PC-3 (cell line): ENCODE results near the gene ANKS1A. TPM values are rescaled to one million over a fixed set of nuclear protein-coding genes. Genes with fewer than 3 reads are reported as not detected.

Experiments used
- ATAC-seq: fragments of 200-7000 bp; cut with Tn5 transposase; 2 replicates; pipeline ENCODE4 v1.9.1; 2020; ENCODE audit warnings: mild to moderate bottlenecking, moderate library complexity
- BruUV-seq: library from RNA; stranded (reverse); fragments of 400-500 nt; replicated peaks from 2 replicates; lab custom pipeline; 2021; lab: Mats Ljungman, UMichigan
- CTCF ChIA-PET: fragments of 300-600 bp; sonication (Branson Sonifier 250); formaldehyde crosslinking; loops from one replicate; lab custom pipeline; 2022; ENCODE audit warnings: antibody characterized with exemption; lab: Charles Lee
- POLR2A ChIA-PET: fragments of 300-600 bp; sonication (Branson Sonifier 250); formaldehyde crosslinking; loops from one replicate; lab custom pipeline; 2022; ENCODE audit warnings: antibody characterized with exemption; ENCODE audit not compliant: unreplicated experiment; lab: Charles Lee
- DNase-seq: peaks from one replicate; pipeline ENCODE4 v3.0.0-alpha.2; 2015
- H2AFZ ChIP-seq: fragments of 300-600 bp; sonication (generic); 2 replicates; pipeline ENCODE4 v1.6.0; 2016; ENCODE audit warnings: antibody characterized with exemption, low read length
- H3F3A ChIP-seq: fragments of 300-600 bp; sonication (generic); one replicate; pipeline ENCODE4 v1.6.0; 2017; ENCODE audit warnings: antibody characterized with exemption, low read length, control low read depth, mild to moderate bottlenecking; ENCODE audit not compliant: unreplicated experiment
- H3K27ac ChIP-seq: fragments of 300-600 bp; sonication (generic); 2 replicates; pipeline ENCODE4 v1.5.1; 2016; ENCODE audit warnings: mild to moderate bottlenecking, low read length
- H3K27me3 ChIP-seq: fragments of 300-600 bp; sonication (generic); 2 replicates; pipeline ENCODE4 v1.6.1; 2016; ENCODE audit warnings: low read length, mixed read lengths
- H3K36me3 ChIP-seq: fragments of 300-600 bp; sonication (generic); 2 replicates; pipeline ENCODE4 v1.6.1; 2016; ENCODE audit warnings: low read depth, mixed run types, low read length, mixed read lengths
- H3K4me1 ChIP-seq: fragments of 300-600 bp; sonication (generic); 2 replicates; pipeline ENCODE4 v1.5.1; 2016; ENCODE audit warnings: low read length; ENCODE audit not compliant: insufficient read depth
- H3K4me2 ChIP-seq: fragments of 300-600 bp; sonication (generic); 2 replicates; pipeline ENCODE4 v1.6.0; 2016; ENCODE audit warnings: low read length
- H3K4me3 ChIP-seq: fragments of 300-600 bp; sonication (generic); 2 replicates; pipeline ENCODE4 v1.5.1; 2016; ENCODE audit warnings: mild to moderate bottlenecking, low read length, mixed read lengths
- H3K79me2 ChIP-seq: fragments of 300-600 bp; sonication (generic); 2 replicates; pipeline ENCODE4 v1.6.1; 2017; ENCODE audit warnings: low read length, mixed read lengths
- H3K9ac ChIP-seq: fragments of 300-600 bp; sonication (generic); 2 replicates; pipeline ENCODE4 v1.6.0; 2016; ENCODE audit warnings: mild to moderate bottlenecking, low read length
- H3K9me2 ChIP-seq: fragments of 300-600 bp; sonication (generic); replicated peaks from 2 replicates; pipeline ENCODE4 v1.6.1; 2016; ENCODE audit warnings: mixed run types, low read length, mixed read lengths
- H3K9me3 ChIP-seq: fragments of 300-600 bp; sonication (generic); 2 replicates; pipeline ENCODE4 v1.6.1; 2016; ENCODE audit warnings: low read length, mixed read lengths
- H4K20me1 ChIP-seq: fragments of 300-600 bp; sonication (generic); 2 replicates; pipeline ENCODE4 v1.6.1; 2016; ENCODE audit warnings: low read length, mixed read lengths
- CTCF ChIP-seq: fragments of 300-600 bp; sonication (generic); conservative IDR thresholded peaks from 2 replicates; pipeline ENCODE4 v1.5.1; 2017; ENCODE audit warnings: antibody characterized with exemption, low read depth, mild to moderate bottlenecking, low read length
- EZH2 ChIP-seq: fragments of 300-600 bp; sonication (generic); IDR thresholded peaks from one replicate; pipeline ENCODE4 v1.6.1; 2017; ENCODE audit warnings: antibody characterized with exemption, mild to moderate bottlenecking, low read length; ENCODE audit not compliant: unreplicated experiment
- EZH2phosphoT487 ChIP-seq: fragments of 300-600 bp; sonication (generic); IDR thresholded peaks from 2 replicates; pipeline ENCODE4 v1.6.1; 2018; ENCODE audit warnings: mild to moderate bottlenecking, antibody characterized with exemption, low read length, borderline replicate concordance
- intact Hi-C: fragments of 100-400 bp; cut with micrococcal nuclease; formaldehyde crosslinking; loops from 2 replicates; pipeline ENCODE4 v1.9.0; 2023
- total RNA-seq: library from RNA; depleted of rRNA; stranded (reverse); fragments of >200 nt; gene quantifications from 2 replicates; pipeline ENCODE4 v1.2.3, GENCODE V29; 2014

Gene ANKS1A
- total RNA-seq, 1 experiment from 2014 or later, result 18.8 TPM

- H3F3A ChIP-seq, result no peaks in the 10 kb centered on the region
- H3K79me2 ChIP-seq, result no peaks in the 10 kb centered on the region
- no peak overlapping the region for H3K9ac ChIP-seq
- H3K9me2 ChIP-seq, result no peaks in the 10 kb centered on the region
- no peak overlapping the region for H3K4me3 ChIP-seq
- ChIA-PET CTCF (no interaction called here), POLR2A (no interaction called here)
- no peaks in the 10 kb centered on the region for H3K9me3 ChIP-seq
- ATAC-seq (no peak), DNase-seq (no peak)
- no peaks in the 10 kb centered on the region for H3K27me3 ChIP-seq
- TF ChIP-seq EZH2phosphoT487 (no peak), CTCF (no peak), EZH2 (no peak)
- no peaks in the 10 kb centered on the region for H4K20me1 ChIP-seq
- no peaks in the 10 kb centered on the region for H3K4me1 ChIP-seq
- no peak overlapping the region for H3K27ac ChIP-seq
- no peaks in the 10 kb centered on the region; the same call in 1 of the 2 replicates for H3K36me3 ChIP-seq
- intact Hi-C loops, result no loop called here
- no TSS peak for BruUV-seq
- no peak overlapping the region for H2AFZ ChIP-seq
- H3K4me2 ChIP-seq, result no peak overlapping the region
Measured at GRCh38 chr6:35067234-35067633, 178.2 kb downstream of the ANKS1A start.

GRCh38 chr6:35068206-35068605 is 179.2 kb downstream of the ANKS1A start:
- H3F3A ChIP-seq, result no peaks in the 10 kb centered on the region
- H3K4me1 ChIP-seq, result no peaks in the 10 kb centered on the region
- H3K9me2 ChIP-seq, result no peaks in the 10 kb centered on the region
- ChIA-PET CTCF (no interaction called here), POLR2A (interaction anchor here (0.8 kb wide), 1 partner anchor 59 kb away, joined by 4 read pairs; no protein-coding TSS in a partner anchor)
- DNase-seq (no peak), ATAC-seq (no peak)
- BruUV-seq, result no TSS peak
- no peak overlapping the region for H3K4me3 ChIP-seq
- H3K4me2 ChIP-seq, result no peak overlapping the region
- TF ChIP-seq CTCF (no peak), EZH2 (no peak), EZH2phosphoT487 (no peak)
- H3K9ac ChIP-seq, result no peak overlapping the region
- no peaks in the 10 kb centered on the region for H4K20me1 ChIP-seq
- H2AFZ ChIP-seq, result no peak overlapping the region
- no peaks in the 10 kb centered on the region for H3K36me3 ChIP-seq
- no peaks in the 10 kb centered on the region for H3K27me3 ChIP-seq
- H3K27ac ChIP-seq, result no peak overlapping the region
- H3K79me2 ChIP-seq, result no peaks in the 10 kb centered on the region
- intact Hi-C loops, result no loop called here
- H3K9me3 ChIP-seq, result no peaks in the 10 kb centered on the region

- H3K4me3 ChIP-seq, result no peak overlapping the region
- no peak overlapping the region for H3K9ac ChIP-seq
- H3K4me2 ChIP-seq, result no peak overlapping the region
- no peaks in the 10 kb centered on the region for H4K20me1 ChIP-seq
- no peaks in the 10 kb centered on the region for H3K36me3 ChIP-seq
- CTCF ChIA-PET, result no interaction called here
- DNase-seq, result no peak
- TF ChIP-seq EZH2 (no peak), CTCF (no peak), EZH2phosphoT487 (no peak)
- no peak overlapping the region for H3K27ac ChIP-seq
- H2AFZ ChIP-seq, result no peak overlapping the region
- no peaks in the 10 kb centered on the region for H3K9me3 ChIP-seq
- BruUV-seq, result no TSS peak
- POLR2A ChIA-PET, result interaction anchor here (0.8 kb wide), 1 partner anchor 59 kb away, joined by 4 read pairs; no protein-coding TSS in a partner anchor
- H3K27me3 ChIP-seq, result no peaks in the 10 kb centered on the region
- intact Hi-C loops, result no loop called here
- no peaks in the 10 kb centered on the region for H3K9me2 ChIP-seq
- H3K4me1 ChIP-seq, result no peaks in the 10 kb centered on the region
- H3F3A ChIP-seq, result no peaks in the 10 kb centered on the region
- ATAC-seq, result no peak
- no peaks in the 10 kb centered on the region for H3K79me2 ChIP-seq
Measured at GRCh38 chr6:35068644-35069043, 179.6 kb downstream of the ANKS1A start.
